Activated CD8-positive, alpha-beta T cell treated with anti-CD3 and anti-CD28 coated beads, Interleukin-2, amount 10 ng/mL, durations not matched to agents 7 days and 5 days (primary cell): ENCODE data around the gene LNX2. TPM values are rescaled to one million over a fixed set of nuclear protein-coding genes. Genes with fewer than 3 reads are reported as not detected.

Experiments used
- ATAC-seq: fragments of 150-1000 bp; cut with Tn5 transposase; one replicate; pipeline ENCODE4 v1.10.0; 2021; ENCODE audit warnings: moderate library complexity
- CTCF ChIA-PET: fragments of 350-600 bp; sonication (Branson Sonifier 250); formaldehyde crosslinking; loops from one replicate; lab custom pipeline; 2021; ENCODE audit warnings: antibody characterized with exemption; lab: Charles Lee
- POLR2A ChIA-PET: fragments of 350-600 bp; sonication (Branson Sonifier 250); formaldehyde crosslinking; loops from one replicate; lab custom pipeline; 2021; ENCODE audit warnings: antibody characterized with exemption; lab: Charles Lee
- DNase-seq: peaks from one replicate; pipeline ENCODE4 v3.0.0-alpha.2; 2020
- H3K27ac Mint-ChIP-seq: one replicate; pipeline ENCODE4 v1.8.0; 2021; ENCODE audit warnings: mild to moderate bottlenecking, mixed read lengths
- H3K27me3 Mint-ChIP-seq: one replicate; pipeline ENCODE4 v1.8.0; 2021; ENCODE audit warnings: low read depth, mixed read lengths
- H3K36me3 Mint-ChIP-seq: one replicate; pipeline ENCODE4 v1.8.0; 2021; ENCODE audit warnings: low read depth, mixed read lengths
- H3K4me1 Mint-ChIP-seq: one replicate; pipeline ENCODE4 v1.8.0; 2021; ENCODE audit warnings: low read depth, mixed read lengths
- H3K4me3 Mint-ChIP-seq: one replicate; pipeline ENCODE4 v1.8.0; 2021; ENCODE audit warnings: mild to moderate bottlenecking, mixed read lengths
- H3K9me3 Mint-ChIP-seq: one replicate; pipeline ENCODE4 v1.8.0; 2022; ENCODE audit warnings: mixed read lengths; ENCODE audit not compliant: insufficient read depth
- total RNA-seq, 2 experiments: library from RNA; stranded (reverse); gene quantifications; one replicate each; pipeline ENCODE4 v1.2.3, GENCODE V29; 2021

The LNX2 gene
- total RNA-seq, 2 experiments from 2014 or later, result 7.1 to 7.6 TPM

- Mint-ChIP-seq H3K27ac (no peak overlapping the region), H3K27me3 (no peaks in the 10 kb centered on the region), H3K36me3 (peaks cover 57% of the 10 kb centered on the region), H3K4me1 (peaks cover 50% of the 10 kb centered on the region), H3K4me3 (no peak overlapping the region), H3K9me3 (no peaks in the 10 kb centered on the region)
- ChIA-PET CTCF (no interaction called here), POLR2A (no interaction called here)
- ATAC-seq (no peak), DNase-seq (no peak)
These were observed 3.7 kb upstream of the LNX2 start for GRCh38 chr13:27624071-27624470.

- Mint-ChIP-seq H3K27me3 (no peaks in the 10 kb centered on the region), H3K4me1 (peaks cover 61% of the 10 kb centered on the region), H3K9me3 (no peaks in the 10 kb centered on the region), H3K27ac (peak overlapping the region; percentile 31), H3K4me3 (peak overlapping the region; percentile 92), H3K36me3 (peaks cover 50% of the 10 kb centered on the region)
- no peak for DNase-seq
- ChIA-PET POLR2A (interaction anchor here (1.0 to 4.0 kb wide), 3 partner anchors 14 to 197 kb away, joined by 3 to 19 read pairs (median 4); no protein-coding TSS in a partner anchor), CTCF (interaction anchor here (0.9 to 3.3 kb wide), 5 partner anchors 10 to 173 kb away, joined by 3 to 9 read pairs (median 4); partner anchors contain the start of gene MTIF3)
- no peak for ATAC-seq
These were observed 2.6 kb upstream of the LNX2 start for GRCh38 chr13:27622881-27623280.

GRCh38 chr13:27622102-27622820, 1.9 kb upstream of the LNX2 start:
- Mint-ChIP-seq H3K9me3 (no peaks in the 10 kb centered on the region), H3K4me1 (peaks cover 60% of the 10 kb centered on the region), H3K36me3 (peaks cover 44% of the 10 kb centered on the region), H3K27ac (peak overlapping the region; percentile 93), H3K4me3 (peak overlapping the region; percentile 92), H3K27me3 (no peaks in the 10 kb centered on the region)
- DNase-seq (peak; percentile 35), ATAC-seq (no peak)
- POLR2A ChIA-PET, result interaction anchor here (0.8 to 4.0 kb wide), 4 partner anchors 15 to 196 kb away, joined by 3 to 19 read pairs (median 4); no protein-coding TSS in a partner anchor
- CTCF ChIA-PET, result interaction anchor here (0.9 to 3.3 kb wide), 6 partner anchors 10 to 172 kb away, joined by 3 to 9 read pairs (median 4); partner anchors contain the start of gene MTIF3

- peak; percentile 68 for ATAC-seq
- ChIA-PET POLR2A (interaction anchor here (0.8 to 4.0 kb wide), 8 partner anchors 9 to 195 kb away, joined by 3 to 19 read pairs (median 4); no protein-coding TSS in a partner anchor), CTCF (interaction anchor here (0.8 to 3.3 kb wide), 6 partner anchors 11 to 205 kb away, joined by 3 to 9 read pairs (median 4); partner anchors contain the start of gene MTIF3)
- H3K27ac Mint-ChIP-seq, result peak within 1 kb of the TSS; percentile 93
- peak within 1 kb of the TSS; percentile 92 for H3K4me3 Mint-ChIP-seq
- peak; percentile 85 for DNase-seq
- no peaks in the 10 kb centered on the region for H3K9me3 Mint-ChIP-seq
- peaks cover 38% of the 10 kb centered on the region for H3K36me3 Mint-ChIP-seq
- peaks cover 55% of the 10 kb centered on the region for H3K4me1 Mint-ChIP-seq
- H3K27me3 Mint-ChIP-seq, result no peaks in the 10 kb centered on the region
These were observed 1.2 kb upstream of the LNX2 start, which contains the start of gene POLR1D for GRCh38 chr13:27621366-27622101. POLR1D (plus strand) TSS chr13:27621892; CDS start chr13:27621984, 92 bp downstream.

GRCh38 chr13:27621116-27621365, 712 bp upstream of the LNX2 start:
- ATAC-seq (no peak), DNase-seq (no peak)
- H3K27ac Mint-ChIP-seq, result peak overlapping the region; percentile 91
- peaks cover 34% of the 10 kb centered on the region for H3K36me3 Mint-ChIP-seq
- H3K27me3 Mint-ChIP-seq, result no peaks in the 10 kb centered on the region
- ChIA-PET POLR2A (interaction anchor here (0.8 to 4.0 kb wide), 10 partner anchors 9 to 195 kb away, joined by 3 to 19 read pairs (median 4); no protein-coding TSS in a partner anchor), CTCF (interaction anchor here (0.6 to 3.3 kb wide), 7 partner anchors 11 to 259 kb away, joined by 3 to 9 read pairs (median 5); partner anchors contain the start of gene MTIF3)
- peaks cover 53% of the 10 kb centered on the region for H3K4me1 Mint-ChIP-seq
- H3K9me3 Mint-ChIP-seq, result no peaks in the 10 kb centered on the region
- H3K4me3 Mint-ChIP-seq, result peak overlapping the region; percentile 92

GRCh38 chr13:27619728-27620376, 477 bp downstream of the LNX2 start:
- ChIA-PET CTCF (interaction anchor here (1.1 to 3.3 kb wide), 9 partner anchors 13 to 258 kb away, joined by 3 to 9 read pairs (median 5); partner anchors contain the start of gene MTIF3), POLR2A (interaction anchor here (0.6 to 4.0 kb wide), 9 partner anchors 17 to 487 kb away, joined by 3 to 19 read pairs (median 5); no protein-coding TSS in a partner anchor)
- H3K27me3 Mint-ChIP-seq, result no peaks in the 10 kb centered on the region
- H3K9me3 Mint-ChIP-seq, result peaks cover 2% of the 10 kb centered on the region
- H3K27ac Mint-ChIP-seq, result peak overlapping the region; percentile 90
- H3K4me1 Mint-ChIP-seq, result peaks cover 44% of the 10 kb centered on the region
- DNase-seq (peak; percentile 54), ATAC-seq (peak; percentile 34)
- peaks cover 30% of the 10 kb centered on the region for H3K36me3 Mint-ChIP-seq
- peak overlapping the region; percentile 92 for H3K4me3 Mint-ChIP-seq

- peaks cover 42% of the 10 kb centered on the region for H3K4me1 Mint-ChIP-seq
- no peak for ATAC-seq
- ChIA-PET CTCF (interaction anchor here (1.1 to 3.3 kb wide), 9 partner anchors 12 to 257 kb away, joined by 3 to 9 read pairs (median 5); partner anchors contain the start of gene MTIF3), POLR2A (interaction anchor here (0.6 to 4.0 kb wide), 4 partner anchors 18 to 486 kb away, joined by 3 to 19 read pairs (median 8); no protein-coding TSS in a partner anchor)
- peaks cover 31% of the 10 kb centered on the region for H3K36me3 Mint-ChIP-seq
- H3K9me3 Mint-ChIP-seq, result peaks cover 7% of the 10 kb centered on the region
- no peaks in the 10 kb centered on the region for H3K27me3 Mint-ChIP-seq
- H3K27ac Mint-ChIP-seq, result peak overlapping the region; percentile 90
- peak overlapping the region; percentile 92 for H3K4me3 Mint-ChIP-seq
- DNase-seq, result no peak
These were observed 1.1 kb downstream of the LNX2 start for GRCh38 chr13:27619093-27619727.

- no peak for DNase-seq
- no peak for ATAC-seq
- no peak overlapping the region for H3K27ac Mint-ChIP-seq
- ChIA-PET POLR2A (no interaction called here), CTCF (no interaction called here)
- H3K27me3 Mint-ChIP-seq, result no peaks in the 10 kb centered on the region
- H3K36me3 Mint-ChIP-seq, result peaks cover 25% of the 10 kb centered on the region
- peaks cover 29% of the 10 kb centered on the region for H3K4me1 Mint-ChIP-seq
- H3K4me3 Mint-ChIP-seq, result no peak overlapping the region
- peaks cover 7% of the 10 kb centered on the region for H3K9me3 Mint-ChIP-seq
These were observed 2.4 kb downstream of the LNX2 start for GRCh38 chr13:27617881-27618321.

GRCh38 chr13:27613628-27614027, 6.7 kb downstream of the LNX2 start:
- peaks cover 7% of the 10 kb centered on the region for H3K9me3 Mint-ChIP-seq
- no peaks in the 10 kb centered on the region for H3K27me3 Mint-ChIP-seq
- no peak overlapping the region for H3K27ac Mint-ChIP-seq
- DNase-seq, result no peak
- no peak for ATAC-seq
- H3K36me3 Mint-ChIP-seq, result peaks cover 17% of the 10 kb centered on the region
- H3K4me1 Mint-ChIP-seq, result peaks cover 16% of the 10 kb centered on the region
- no peak overlapping the region for H3K4me3 Mint-ChIP-seq
- ChIA-PET CTCF (no interaction called here), POLR2A (no interaction called here)

GRCh38 chr13:27607125-27607524, 13.2 kb downstream of the LNX2 start:
- no peak for ATAC-seq
- DNase-seq, result no peak
- H3K4me3 Mint-ChIP-seq, result no peak overlapping the region
- H3K27ac Mint-ChIP-seq, result no peak overlapping the region
- H3K36me3 Mint-ChIP-seq, result peaks cover 4% of the 10 kb centered on the region
- peaks cover 10% of the 10 kb centered on the region for H3K4me1 Mint-ChIP-seq
- no peaks in the 10 kb centered on the region for H3K9me3 Mint-ChIP-seq
- H3K27me3 Mint-ChIP-seq, result no peaks in the 10 kb centered on the region
- CTCF ChIA-PET, result interaction anchor here (1.7 kb wide), 1 partner anchor 12 kb away, joined by 4 read pairs; no protein-coding TSS in a partner anchor
- POLR2A ChIA-PET, result no interaction called here
